ENCODE measurements around the gene ZNRD2.
"Not testable (repeated sequence)": the region's sequence is repeated elsewhere in the genome, so short reads cannot be mapped to it uniquely, and the experiment has no call there.

Gene ZNRD2

GRCh38 chr11:65569973-65570918 is at the start of gene ZNRD2:
ZNRD2 (plus strand) TSS chr11:65570477; CDS start chr11:65570492, 15 bp downstream.
- peak; percentile 92 for FAIRE-seq
- peak; percentile 95 for DNase-seq (ENCODE audit: insufficient read length, low spot score)

GRCh38 chr11:65521777-65522521 is 48.3 kb upstream of the ZNRD2 start:
- not testable (repeated sequence) for FAIRE-seq; DNase-seq (ENCODE audit: insufficient read length, low spot score)

- peak; percentile 71 for FAIRE-seq
- DNase-seq (ENCODE audit: insufficient read length, low spot score) = not testable (repeated sequence)
These were observed 47.3 kb upstream of the ZNRD2 start for GRCh38 chr11:65522718-65523630.

- DNase-seq (ENCODE audit: insufficient read length, low spot score); FAIRE-seq: not testable (repeated sequence)
These were observed 46.7 kb upstream of the ZNRD2 start for GRCh38 chr11:65523631-65523968.

- no peak for DNase-seq (ENCODE audit: insufficient read length, low spot score)
- FAIRE-seq = no peak
These were observed 46.1 kb upstream of the ZNRD2 start for GRCh38 chr11:65524014-65524740.

- DNase-seq (ENCODE audit: insufficient read length, low spot score) (peak; percentile 59), FAIRE-seq (peak; percentile 23)
These were observed 45.3 kb upstream of the ZNRD2 start, which contains the start of gene SCYL1 for GRCh38 chr11:65524741-65525545. SCYL1 (plus strand) TSS chr11:65525083; CDS start chr11:65525154, 71 bp downstream.

- DNase-seq (ENCODE audit: insufficient read length, low spot score) (no peak), FAIRE-seq (no peak)
These were observed 44.5 kb upstream of the ZNRD2 start for GRCh38 chr11:65525546-65526480.

GRCh38 chr11:65526744-65527143 is 43.5 kb upstream of the ZNRD2 start:
- DNase-seq (ENCODE audit: insufficient read length, low spot score) = no peak
- no peak for FAIRE-seq

GRCh38 chr11:65528819-65529350 is 41.4 kb upstream of the ZNRD2 start:
- no peak for FAIRE-seq

GRCh38 chr11:65529475-65530156 is 40.7 kb upstream of the ZNRD2 start:
- no peak for DNase-seq (ENCODE audit: insufficient read length, low spot score)
- no peak for FAIRE-seq

More at GRCh38 chr11:65528819-65529350, 41.4 kb upstream of the ZNRD2 start:
- no peak for DNase-seq (ENCODE audit: insufficient read length, low spot score)

- DNase-seq (ENCODE audit: insufficient read length, low spot score) (no peak), FAIRE-seq (no peak)
These were observed 40.1 kb upstream of the ZNRD2 start for GRCh38 chr11:65530157-65530496.

- DNase-seq (ENCODE audit: insufficient read length, low spot score) (no peak), FAIRE-seq (no peak)
These were observed 37.8 kb upstream of the ZNRD2 start for GRCh38 chr11:65532388-65533064.

- DNase-seq (ENCODE audit: insufficient read length, low spot score) = no peak
- no peak for FAIRE-seq
These were observed 35.2 kb upstream of the ZNRD2 start for GRCh38 chr11:65535102-65535501.

- DNase-seq (ENCODE audit: insufficient read length, low spot score) = no peak
- no peak for FAIRE-seq
These were observed 33.6 kb upstream of the ZNRD2 start for GRCh38 chr11:65536412-65537295.

GRCh38 chr11:65537296-65537597 is 33.0 kb upstream of the ZNRD2 start:
- FAIRE-seq = no peak
- no peak for DNase-seq (ENCODE audit: insufficient read length, low spot score)

Measured in GM19239 (cell line).